Hepatocyte (in vitro differentiated cells): ENCODE results near the gene GRIK1.

Experiments
- CTCF ChIP-seq: fragments of 200-600 bp; sonication (generic); IDR thresholded peaks from 2 replicates; pipeline ENCODE4 v1.5.1; 2016; ENCODE audit warnings: antibody characterized with exemption, mild to moderate bottlenecking; ENCODE audit not compliant: poor library complexity
- EZH2 ChIP-seq: fragments of 200-600 bp; sonication (generic); IDR thresholded peaks from 2 replicates; pipeline ENCODE4 v1.6.1; 2016; ENCODE audit warnings: antibody characterized with exemption, mild to moderate bottlenecking, borderline replicate concordance

- TF ChIP-seq CTCF (no peak), EZH2 (no peak)
Measured at GRCh38 chr21:29953072-29953471, 13.3 kb upstream of the GRIK1 start.
